ENCODE data around the gene ETNK2. TPM values are rescaled to one million over a fixed set of nuclear protein-coding genes. Genes with fewer than 3 reads are reported as not detected.

The ETNK2 gene
- total and polyA plus RNA-seq, 2 of the 13 experiments (the other 11 are each of a cell fraction or from before 2014, with no cell fraction given), result 15.5 to 42.8 TPM

- TF ChIP-seq, protein P1, sequence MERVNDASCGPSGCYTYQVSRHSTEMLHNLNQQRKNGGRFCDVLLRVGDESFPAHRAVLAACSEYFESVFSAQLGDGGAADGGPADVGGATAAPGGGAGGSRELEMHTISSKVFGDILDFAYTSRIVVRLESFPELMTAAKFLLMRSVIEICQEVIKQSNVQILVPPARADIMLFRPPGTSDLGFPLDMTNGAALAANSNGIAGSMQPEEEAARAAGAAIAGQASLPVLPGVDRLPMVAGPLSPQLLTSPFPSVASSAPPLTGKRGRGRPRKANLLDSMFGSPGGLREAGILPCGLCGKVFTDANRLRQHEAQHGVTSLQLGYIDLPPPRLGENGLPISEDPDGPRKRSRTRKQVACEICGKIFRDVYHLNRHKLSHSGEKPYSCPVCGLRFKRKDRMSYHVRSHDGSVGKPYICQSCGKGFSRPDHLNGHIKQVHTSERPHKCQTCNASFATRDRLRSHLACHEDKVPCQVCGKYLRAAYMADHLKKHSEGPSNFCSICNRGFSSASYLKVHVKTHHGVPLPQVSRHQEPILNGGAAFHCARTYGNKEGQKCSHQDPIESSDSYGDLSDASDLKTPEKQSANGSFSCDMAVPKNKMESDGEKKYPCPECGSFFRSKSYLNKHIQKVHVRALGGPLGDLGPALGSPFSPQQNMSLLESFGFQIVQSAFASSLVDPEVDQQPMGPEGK (CRISPR knock-in tag; IDR thresholded peaks at IDR 0.05), result peak; percentile 59; the same call in 1 of the 2 replicates
- TF ChIP-seq RXRB (CRISPR knock-in tag; IDR thresholded peaks at IDR 0.05; ENCODE audit: borderline replicate concordance), result peak; percentile 28; the same call in 1 of the 2 replicates
- TF ChIP-seq SOX6 (IDR thresholded peaks at IDR 0.05), result no peak
- TF ChIP-seq SOX6 (CRISPR knock-in tag; IDR thresholded peaks at IDR 0.05), result 0 out of 2 replicates have a peak, but pooled peaks have one; percentile 15
- TF ChIP-seq, protein P2, sequence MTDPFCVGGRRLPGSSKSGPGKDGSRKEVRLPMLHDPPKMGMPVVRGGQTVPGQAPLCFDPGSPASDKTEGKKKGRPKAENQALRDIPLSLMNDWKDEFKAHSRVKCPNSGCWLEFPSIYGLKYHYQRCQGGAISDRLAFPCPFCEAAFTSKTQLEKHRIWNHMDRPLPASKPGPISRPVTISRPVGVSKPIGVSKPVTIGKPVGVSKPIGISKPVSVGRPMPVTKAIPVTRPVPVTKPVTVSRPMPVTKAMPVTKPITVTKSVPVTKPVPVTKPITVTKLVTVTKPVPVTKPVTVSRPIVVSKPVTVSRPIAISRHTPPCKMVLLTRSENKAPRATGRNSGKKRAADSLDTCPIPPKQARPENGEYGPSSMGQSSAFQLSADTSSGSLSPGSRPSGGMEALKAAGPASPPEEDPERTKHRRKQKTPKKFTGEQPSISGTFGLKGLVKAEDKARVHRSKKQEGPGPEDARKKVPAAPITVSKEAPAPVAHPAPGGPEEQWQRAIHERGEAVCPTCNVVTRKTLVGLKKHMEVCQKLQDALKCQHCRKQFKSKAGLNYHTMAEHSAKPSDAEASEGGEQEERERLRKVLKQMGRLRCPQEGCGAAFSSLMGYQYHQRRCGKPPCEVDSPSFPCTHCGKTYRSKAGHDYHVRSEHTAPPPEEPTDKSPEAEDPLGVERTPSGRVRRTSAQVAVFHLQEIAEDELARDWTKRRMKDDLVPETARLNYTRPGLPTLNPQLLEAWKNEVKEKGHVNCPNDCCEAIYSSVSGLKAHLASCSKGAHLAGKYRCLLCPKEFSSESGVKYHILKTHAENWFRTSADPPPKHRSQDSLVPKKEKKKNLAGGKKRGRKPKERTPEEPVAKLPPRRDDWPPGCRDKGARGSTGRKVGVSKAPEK (CRISPR knock-in tag; IDR thresholded peaks at IDR 0.05; ENCODE audit: borderline replicate concordance), result no peak
- no peak for TF ChIP-seq PPARG (CRISPR knock-in tag; conservative IDR thresholded peaks at IDR 0.05)
- peak; percentile 55; the same call in 1 of the 2 replicates for TF ChIP-seq KDM2A (CRISPR knock-in tag; IDR thresholded peaks at IDR 0.05; ENCODE audit: borderline replicate concordance, low read depth)
- TF ChIP-seq SAP130 (CRISPR knock-in tag; IDR thresholded peaks at IDR 0.05; ENCODE audit: low read depth), result peak; percentile 38; the same call in 1 of the 2 replicates
- TF ChIP-seq ZNF792 (CRISPR knock-in tag; IDR thresholded peaks at IDR 0.05), result 0 out of 2 replicates have a peak, but pooled peaks have one; percentile 51
- no peak for TF ChIP-seq ATRX (CRISPR knock-in tag; IDR thresholded peaks at IDR 0.05; ENCODE audit: borderline replicate concordance)
- peak; percentile 60 for TF ChIP-seq XRCC5 (optimal IDR thresholded peaks at IDR 0.05; ENCODE audit: low read length)
- TF ChIP-seq FOXP1 (IDR thresholded peaks at IDR 0.05), result no peak
- TF ChIP-seq FOXP1 (CRISPR knock-in tag; IDR thresholded peaks at IDR 0.05), result no peak
- TF ChIP-seq ZFY (CRISPR knock-in tag; IDR thresholded peaks at IDR 0.05), result 0 out of 2 replicates have a peak, but pooled peaks have one; percentile 24
- TF ChIP-seq RBM22 (optimal IDR thresholded peaks at IDR 0.05; ENCODE audit: low read length), result no peak
- TF ChIP-seq ZNF687 (CRISPR knock-in tag; IDR thresholded peaks at IDR 0.05), result peak; percentile 47
- TF ChIP-seq ZNF350 (CRISPR knock-in tag; IDR thresholded peaks at IDR 0.05; ENCODE audit: borderline replicate concordance, low read depth), result 0 out of 2 replicates have a peak, but pooled peaks have one; percentile 36
- TF ChIP-seq ZBTB25 (CRISPR knock-in tag; IDR thresholded peaks at IDR 0.05), result peak; percentile 50; the same call in 1 of the 2 replicates
- TF ChIP-seq GABPA (IDR thresholded peaks at IDR 0.05; ENCODE audit: low read depth, low read length), result no peak
- 0 out of 2 replicates have a peak, but pooled peaks have one; percentile 23 for TF ChIP-seq GABPA (CRISPR knock-in tag; IDR thresholded peaks at IDR 0.05; ENCODE audit: low read depth)
- peak; percentile 23; the same call in 1 of the 2 replicates for TF ChIP-seq HOXA3 (CRISPR knock-in tag; IDR thresholded peaks at IDR 0.05)
- TF ChIP-seq ZNF44 (CRISPR knock-in tag; IDR thresholded peaks at IDR 0.05), result peak; percentile 39; the same call in 1 of the 2 replicates
Measured at GRCh38 chr1:204162494-204163074, 10.7 kb upstream of the ETNK2 start (continued).
